AG10803 (cell line): ENCODE data around the gene TMOD1.

Experiments
- DNase-seq: peaks from one replicate; pipeline ENCODE4 v3.0.0; 2010; ENCODE audit warnings: low read depth
- H3K4me3 ChIP-seq: 2 replicates; pipeline ENCODE4 v1.5.1; 2011; ENCODE audit warnings: mild to moderate bottlenecking, low read length, control low read depth
- TF ChIP-seq, protein P1 (sequence below): conservative IDR thresholded peaks from 2 replicates; pipeline ENCODE4 v1.5.1; 2011; ENCODE audit warnings: mild to moderate bottlenecking, low read length, control low read depth, inconsistent platforms

Gene TMOD1

DNA sequence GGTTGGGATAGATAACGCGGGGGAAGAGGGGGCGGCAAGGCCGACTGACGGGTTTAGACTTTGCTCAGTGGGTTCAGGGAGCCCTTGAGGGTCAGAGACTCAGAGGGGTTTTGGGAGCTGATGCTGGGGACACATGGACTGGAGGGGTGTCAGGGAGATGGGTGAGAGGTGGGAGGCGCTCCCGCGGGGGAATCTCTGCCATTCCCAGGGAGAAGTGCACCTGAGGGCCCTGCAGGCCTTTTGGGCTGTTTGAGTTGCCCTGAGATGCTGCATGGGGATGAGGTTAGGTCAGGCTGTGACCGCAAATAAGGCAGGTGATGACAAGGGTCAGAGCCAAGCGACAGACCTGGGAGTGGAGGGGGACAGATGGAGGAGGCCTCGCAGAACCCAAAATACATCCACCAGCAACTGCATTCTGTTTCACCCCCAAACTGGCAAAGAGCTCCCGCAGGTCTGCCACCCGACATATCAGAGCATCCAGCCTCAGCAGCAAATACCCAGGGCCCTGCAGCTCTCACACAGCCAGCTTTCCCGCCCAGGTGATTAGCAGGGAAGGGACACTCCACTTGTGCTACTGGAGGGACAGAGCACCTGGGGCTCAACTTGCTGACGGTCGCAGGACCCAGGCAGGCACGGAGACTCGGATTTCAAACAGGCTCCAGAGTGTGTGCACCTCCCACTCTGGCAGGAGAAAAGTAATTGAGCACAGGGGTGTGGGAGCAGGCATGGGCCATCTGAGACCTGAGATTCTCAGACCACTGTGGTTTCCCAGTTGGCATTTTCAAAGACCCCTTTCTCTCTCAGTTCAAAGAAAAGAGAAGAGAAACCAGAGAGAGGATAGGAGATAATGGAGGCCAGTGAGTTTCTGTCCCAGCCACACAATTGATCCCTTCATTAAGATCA is 26.4 kb downstream of the TMOD1 start:
- H3K4me3 ChIP-seq: no peak overlapping the region
- TF ChIP-seq, protein P1, sequence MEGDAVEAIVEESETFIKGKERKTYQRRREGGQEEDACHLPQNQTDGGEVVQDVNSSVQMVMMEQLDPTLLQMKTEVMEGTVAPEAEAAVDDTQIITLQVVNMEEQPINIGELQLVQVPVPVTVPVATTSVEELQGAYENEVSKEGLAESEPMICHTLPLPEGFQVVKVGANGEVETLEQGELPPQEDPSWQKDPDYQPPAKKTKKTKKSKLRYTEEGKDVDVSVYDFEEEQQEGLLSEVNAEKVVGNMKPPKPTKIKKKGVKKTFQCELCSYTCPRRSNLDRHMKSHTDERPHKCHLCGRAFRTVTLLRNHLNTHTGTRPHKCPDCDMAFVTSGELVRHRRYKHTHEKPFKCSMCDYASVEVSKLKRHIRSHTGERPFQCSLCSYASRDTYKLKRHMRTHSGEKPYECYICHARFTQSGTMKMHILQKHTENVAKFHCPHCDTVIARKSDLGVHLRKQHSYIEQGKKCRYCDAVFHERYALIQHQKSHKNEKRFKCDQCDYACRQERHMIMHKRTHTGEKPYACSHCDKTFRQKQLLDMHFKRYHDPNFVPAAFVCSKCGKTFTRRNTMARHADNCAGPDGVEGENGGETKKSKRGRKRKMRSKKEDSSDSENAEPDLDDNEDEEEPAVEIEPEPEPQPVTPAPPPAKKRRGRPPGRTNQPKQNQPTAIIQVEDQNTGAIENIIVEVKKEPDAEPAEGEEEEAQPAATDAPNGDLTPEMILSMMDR: no peak

GRCh38 chr9:97528529-97529230 is 27.2 kb downstream of the TMOD1 start:
- no peak for DNase-seq
- TF ChIP-seq, protein P1: no peak
- H3K4me3 ChIP-seq: no peak overlapping the region

More for the DNA sequence above, 26.4 kb downstream of the TMOD1 start:
- DNase-seq: no peak

DNA sequence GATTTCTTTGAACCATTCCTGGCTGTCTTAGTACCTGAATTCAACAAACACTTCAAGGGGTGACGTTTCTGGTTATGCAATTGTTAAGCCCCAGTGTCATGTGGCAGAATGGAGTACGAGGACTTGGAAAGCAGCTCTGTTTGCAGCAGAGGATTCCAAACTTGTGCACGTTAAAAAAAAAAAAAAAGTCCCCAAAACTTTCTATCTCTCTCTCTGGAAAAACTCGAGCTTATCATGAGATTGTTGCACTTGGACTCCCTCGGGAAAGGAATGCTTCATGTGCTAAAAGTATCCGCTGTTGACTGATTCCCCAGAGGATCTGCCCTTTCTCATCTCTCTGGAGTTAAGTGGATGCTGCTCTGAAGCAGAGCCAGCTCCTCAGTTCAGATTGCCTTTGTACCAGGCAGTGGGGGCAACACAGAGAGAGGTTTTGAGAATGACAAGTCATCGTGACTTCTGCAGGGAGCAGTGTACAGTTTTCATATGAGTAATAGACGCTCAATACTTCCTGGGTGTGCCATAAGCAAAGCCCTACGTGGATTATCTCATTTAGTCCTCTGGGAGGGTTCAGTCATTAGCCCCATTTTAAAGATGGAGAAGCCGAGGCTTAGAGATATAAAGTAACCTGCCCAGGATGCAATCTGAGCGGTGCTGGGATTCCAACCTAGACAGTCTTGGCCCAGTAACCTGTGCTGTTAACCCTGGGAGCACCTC is 28.1 kb downstream of the TMOD1 start:
- DNase-seq: peak; percentile 2
- H3K4me3 ChIP-seq: no peak overlapping the region
- TF ChIP-seq, protein P1: no peak

DNA sequence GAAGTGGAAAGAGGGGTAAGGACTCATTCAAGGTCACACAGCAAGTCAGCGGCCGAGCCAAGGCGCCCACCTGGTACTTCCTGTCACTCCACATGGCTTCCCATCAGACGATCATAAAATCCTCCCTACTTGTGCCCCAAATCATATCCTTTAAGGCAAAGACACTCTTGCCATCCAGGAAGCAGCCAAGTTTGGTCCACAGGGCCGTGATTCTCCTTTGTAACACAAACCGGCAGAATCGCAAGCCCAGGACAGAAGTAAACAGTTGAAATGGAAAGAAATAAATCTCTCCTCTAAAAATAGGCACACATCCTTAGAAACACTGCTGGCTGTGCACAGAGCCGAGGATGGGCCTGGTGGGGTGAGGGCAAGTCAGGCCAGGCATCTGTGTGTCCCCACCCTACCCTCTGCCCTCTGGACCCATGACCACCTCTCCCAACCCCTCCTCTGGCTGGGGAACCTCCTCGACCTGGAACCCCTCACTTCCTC is 30.5 kb downstream of the TMOD1 start:
- DNase-seq: no peak
- no peak overlapping the region for H3K4me3 ChIP-seq
- TF ChIP-seq, protein P1: no peak

DNA sequence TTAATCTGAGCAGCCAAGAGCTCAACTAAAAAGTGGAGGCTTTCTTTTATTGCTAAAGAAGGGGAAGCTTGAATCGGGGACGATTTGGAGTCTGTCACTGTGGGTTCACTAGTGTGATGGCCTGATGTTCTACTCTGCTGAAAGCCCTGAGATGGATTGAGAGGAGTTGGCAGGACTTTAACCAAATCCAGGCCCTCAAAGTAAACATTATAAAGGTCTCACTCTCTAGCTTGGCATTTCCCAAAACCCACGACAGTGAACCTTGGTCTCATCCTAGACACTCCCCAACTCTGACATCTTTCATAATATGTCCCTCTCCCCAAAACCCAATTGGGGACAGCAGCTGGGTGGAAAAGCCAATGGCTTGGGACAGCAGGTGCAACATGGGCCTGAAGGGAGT is 32.7 kb downstream of the TMOD1 start:
- no peak for DNase-seq
- no peak overlapping the region for H3K4me3 ChIP-seq
- TF ChIP-seq, protein P1: no peak

- DNase-seq: no peak
- H3K4me3 ChIP-seq: no peak overlapping the region
- TF ChIP-seq, protein P1: no peak
These were observed 33.6 kb downstream of the TMOD1 start for GRCh38 chr9:97534961-97535594.
